Superior temporal gyrus (tissue), 1 donor: ENCODE measurements around the gene PIP5KL1.
A peak's percentile ranks its signal among the peaks of the same experiment; 100 is the strongest.

Source experiments
- DNase-seq: peaks from one replicate; pipeline ENCODE4 v3.0.0-alpha.2; 2016; ENCODE audit errors: extremely low spot score

Gene PIP5KL1, protein sequence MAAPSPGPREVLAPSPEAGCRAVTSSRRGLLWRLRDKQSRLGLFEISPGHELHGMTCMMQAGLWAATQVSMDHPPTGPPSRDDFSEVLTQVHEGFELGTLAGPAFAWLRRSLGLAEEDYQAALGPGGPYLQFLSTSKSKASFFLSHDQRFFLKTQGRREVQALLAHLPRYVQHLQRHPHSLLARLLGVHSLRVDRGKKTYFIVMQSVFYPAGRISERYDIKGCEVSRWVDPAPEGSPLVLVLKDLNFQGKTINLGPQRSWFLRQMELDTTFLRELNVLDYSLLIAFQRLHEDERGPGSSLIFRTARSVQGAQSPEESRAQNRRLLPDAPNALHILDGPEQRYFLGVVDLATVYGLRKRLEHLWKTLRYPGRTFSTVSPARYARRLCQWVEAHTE

DNA sequence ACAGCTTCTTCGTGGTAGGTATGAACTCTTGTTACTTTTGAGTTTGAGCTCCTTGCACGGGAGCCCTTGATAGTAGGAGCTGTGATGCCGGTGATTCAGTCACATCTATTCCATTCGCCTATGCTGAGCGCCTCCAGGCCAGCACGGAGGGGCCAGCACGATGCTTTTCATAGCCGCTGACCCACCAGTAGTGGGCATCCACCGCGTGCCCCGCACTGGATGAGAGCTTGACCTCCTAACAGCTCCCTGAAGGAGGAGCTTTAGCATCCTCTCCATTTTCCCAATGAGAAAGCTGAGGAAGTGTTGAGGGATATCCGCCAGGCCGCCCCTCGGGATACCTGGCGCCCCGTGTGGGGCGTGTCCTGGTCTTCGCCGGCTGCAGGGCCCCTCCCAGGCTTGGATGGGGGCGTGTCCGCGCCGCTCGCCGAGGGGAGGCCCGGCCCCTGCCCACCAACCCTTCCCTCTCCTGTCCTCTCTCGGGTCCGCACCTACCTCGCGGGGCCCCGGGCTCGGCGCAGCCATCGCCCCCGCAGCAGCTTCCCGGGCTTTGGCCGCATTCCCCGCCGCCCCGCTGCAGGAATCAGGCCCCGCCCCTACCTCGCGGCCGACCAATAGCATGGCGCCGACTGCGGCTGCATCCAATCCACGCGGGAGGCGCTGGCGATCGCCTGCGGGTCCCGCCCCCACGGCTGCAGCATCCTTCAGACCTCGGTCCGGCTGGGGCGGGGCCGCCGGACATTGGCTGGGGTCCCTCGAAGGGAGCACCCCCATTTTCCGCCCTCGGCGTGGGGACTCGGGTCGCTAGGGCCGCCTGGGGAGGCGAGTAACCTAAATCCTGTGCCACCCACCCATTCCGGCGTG, at the start of gene PIP5KL1:
TSS of gene PIP5KL1 (minus strand) at position 547 of the 861 bp plus-strand sequence. CDS start at position 522, 25 bp downstream.
- peak; percentile 84 for DNase-seq

DNA sequence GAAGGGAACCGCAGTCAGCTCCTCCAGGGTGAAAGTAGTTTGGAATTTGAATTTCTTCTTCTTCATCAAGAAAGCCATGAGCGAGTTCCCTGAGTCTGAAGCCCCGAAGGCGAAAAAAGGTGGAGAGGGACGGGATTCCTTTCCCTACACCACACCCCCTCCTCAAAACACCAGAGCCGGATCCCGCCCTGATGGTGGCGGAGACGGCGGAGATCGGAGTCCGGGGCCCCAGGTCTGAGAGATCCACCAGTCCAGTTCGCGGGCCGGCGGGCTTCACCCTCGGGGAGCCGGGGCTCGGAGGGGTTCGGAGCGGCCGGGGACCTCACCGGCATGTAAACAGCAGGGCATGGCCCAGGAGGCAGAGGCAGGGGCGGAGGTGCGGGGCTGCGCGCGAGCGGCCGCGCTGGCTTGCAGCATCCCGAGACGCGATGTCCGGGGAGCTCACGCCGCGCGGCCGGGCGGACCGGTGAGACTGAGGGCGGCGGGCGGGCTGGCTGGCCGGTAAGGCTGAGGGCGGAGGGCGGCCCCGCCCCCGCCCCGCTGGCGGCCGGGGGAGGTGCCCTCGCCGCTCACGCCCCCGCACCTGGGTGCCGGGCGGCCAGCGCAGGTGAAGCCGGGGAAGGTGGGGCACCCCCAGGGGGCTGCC, 49.6 kb upstream of the PIP5KL1 start:
- no peak for DNase-seq

DNA sequence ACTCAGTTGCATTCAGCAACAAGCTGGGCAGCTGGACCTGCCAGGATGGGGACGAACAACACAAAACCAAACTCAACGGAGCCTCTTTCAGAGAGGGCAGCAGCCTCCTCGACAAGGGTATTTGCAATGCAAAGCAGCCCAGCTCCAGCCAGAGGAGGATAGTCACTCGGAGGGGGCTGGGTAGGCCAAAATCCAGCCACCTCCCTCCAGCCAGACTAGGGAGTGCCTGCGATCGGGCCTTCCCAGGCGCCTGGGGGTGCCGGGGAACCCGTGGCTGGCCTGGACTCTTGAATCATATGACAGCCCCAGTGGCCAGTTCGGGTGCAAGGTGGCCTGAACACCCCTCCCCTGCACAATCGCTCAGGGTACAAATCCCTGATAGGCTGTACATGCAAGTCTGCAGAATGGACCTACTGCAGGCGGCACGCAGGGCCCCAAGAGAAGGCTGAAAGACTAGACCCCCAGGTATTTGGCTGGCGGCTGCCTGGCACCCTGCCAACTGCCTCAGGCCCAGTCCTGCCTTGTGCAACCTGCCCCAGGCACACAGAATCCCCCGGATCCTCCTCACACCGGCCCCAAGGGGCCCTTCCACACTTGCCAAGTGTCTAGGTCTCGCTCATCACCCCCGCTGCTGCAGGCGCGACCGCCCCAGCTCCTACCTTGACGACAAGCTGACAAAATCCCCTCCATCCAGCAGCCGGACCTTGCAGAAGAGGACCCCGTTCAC, 48.9 kb upstream of the PIP5KL1 start:
- peak; percentile 89 for DNase-seq

DNA sequence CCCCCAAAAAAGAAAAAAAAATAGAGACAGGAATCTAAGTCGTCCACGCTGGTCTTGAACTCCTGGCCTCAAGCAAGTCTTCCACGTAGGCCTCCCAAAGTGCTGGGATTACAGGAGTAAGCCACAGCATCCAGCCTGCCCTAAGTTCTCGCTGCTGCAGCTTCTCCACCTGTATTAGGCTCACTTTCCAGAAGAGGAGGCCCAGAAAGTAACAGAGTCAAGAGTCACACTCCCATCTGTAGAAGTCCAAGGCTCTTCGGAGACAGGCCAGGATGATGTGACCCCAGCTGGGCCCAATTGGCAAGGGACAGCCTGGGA, 48.4 kb upstream of the PIP5KL1 start:
- DNase-seq: no peak

DNA sequence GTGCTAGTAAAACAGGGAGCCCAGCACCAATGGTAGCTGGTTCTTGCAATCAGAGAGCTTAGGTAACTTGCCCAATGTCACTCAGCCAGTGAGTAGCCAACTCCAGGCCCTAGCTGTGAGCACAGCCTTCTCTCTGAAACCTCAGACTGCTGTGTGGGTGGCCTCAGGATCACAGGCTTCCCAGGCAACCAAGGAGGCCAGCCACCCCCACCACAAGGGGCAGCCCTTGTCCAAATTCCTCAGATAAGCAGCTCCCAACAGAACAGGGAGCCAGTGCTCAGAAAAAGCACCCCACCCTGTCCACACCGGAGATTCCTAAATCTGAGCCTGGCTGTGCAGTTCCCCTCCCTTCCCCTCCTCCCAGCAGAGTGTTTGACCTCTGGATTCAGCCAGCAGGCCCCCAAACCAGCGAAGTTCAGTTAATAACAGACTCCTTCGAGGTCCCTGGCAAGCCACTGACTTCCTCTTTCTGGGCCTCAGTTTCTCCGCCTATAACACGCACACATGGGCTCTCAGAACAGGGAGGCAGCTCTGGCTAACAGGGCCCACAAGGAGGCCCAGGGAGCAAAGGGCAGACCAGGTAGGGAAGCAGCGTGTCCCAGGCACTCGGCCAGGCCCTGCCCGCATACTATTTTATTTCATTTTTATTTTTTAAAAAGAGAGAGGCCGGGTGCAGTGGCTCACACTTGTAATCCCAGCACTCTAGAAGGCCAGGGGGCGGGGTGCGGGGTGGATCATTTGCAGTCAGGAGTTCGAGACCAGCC, 47.5 kb upstream of the PIP5KL1 start:
- DNase-seq: peak; percentile 37

DNA sequence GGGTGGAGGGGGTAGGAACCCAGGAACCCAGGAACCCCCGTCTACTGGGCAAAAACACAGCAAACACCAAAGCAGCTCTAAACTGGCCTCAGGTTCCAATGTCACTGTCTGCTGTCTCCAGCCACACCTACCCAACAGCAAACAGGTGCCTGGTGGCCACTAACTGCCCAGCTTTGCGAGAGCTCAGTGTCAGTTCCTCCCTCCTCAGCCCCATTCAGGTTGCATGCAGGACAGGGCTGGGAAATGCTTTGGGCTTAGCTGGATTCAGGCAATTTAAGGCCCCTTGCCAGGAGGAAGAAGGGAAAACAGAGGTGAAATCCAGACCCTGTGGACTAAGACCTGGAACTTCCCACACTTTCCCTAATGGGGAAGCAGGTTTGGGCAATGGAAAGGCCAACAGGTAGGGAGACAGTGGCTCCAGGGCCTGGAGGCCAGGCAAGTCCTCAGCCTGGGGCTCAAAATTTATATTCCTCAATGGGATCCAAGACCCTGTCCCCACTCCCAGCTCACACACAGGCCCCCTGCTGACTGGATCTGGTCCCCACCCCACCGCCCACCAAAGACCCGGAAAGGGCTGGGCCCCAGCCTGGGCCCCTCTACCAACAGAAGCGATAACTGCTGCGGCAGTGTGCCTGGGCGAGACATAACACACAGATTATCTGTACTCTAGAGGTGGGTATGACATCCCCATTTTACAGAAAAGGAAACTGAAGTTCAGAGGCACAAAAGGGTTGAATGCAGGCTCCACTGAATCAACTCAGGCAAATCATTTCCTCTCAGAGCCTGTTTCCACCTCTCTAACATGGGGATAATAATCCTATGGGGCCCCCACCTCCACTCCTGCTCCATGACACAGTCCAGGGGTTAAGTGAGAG, 46.7 kb upstream of the PIP5KL1 start:
- DNase-seq: peak; percentile 19

DNA sequence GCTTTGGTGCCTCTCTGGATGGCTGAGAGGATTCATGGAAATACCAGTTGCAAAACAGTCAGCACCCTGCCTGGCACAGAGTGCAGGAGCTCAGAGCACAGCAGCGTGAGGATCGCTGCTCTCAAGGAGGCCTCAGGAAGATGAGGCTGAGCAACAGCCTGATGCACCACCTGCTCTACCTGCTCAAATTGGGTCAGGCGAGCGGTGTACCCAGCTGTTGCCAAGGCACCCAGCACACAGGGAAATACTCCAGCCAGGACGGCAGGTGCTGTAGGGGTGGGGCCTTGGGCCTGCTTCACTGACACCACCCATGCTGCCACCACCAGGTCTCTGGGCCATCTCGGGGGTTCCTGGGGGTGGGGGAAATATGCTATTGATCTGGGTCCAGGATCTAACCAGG, 45.9 kb upstream of the PIP5KL1 start:
- DNase-seq: peak; percentile 14

DNA sequence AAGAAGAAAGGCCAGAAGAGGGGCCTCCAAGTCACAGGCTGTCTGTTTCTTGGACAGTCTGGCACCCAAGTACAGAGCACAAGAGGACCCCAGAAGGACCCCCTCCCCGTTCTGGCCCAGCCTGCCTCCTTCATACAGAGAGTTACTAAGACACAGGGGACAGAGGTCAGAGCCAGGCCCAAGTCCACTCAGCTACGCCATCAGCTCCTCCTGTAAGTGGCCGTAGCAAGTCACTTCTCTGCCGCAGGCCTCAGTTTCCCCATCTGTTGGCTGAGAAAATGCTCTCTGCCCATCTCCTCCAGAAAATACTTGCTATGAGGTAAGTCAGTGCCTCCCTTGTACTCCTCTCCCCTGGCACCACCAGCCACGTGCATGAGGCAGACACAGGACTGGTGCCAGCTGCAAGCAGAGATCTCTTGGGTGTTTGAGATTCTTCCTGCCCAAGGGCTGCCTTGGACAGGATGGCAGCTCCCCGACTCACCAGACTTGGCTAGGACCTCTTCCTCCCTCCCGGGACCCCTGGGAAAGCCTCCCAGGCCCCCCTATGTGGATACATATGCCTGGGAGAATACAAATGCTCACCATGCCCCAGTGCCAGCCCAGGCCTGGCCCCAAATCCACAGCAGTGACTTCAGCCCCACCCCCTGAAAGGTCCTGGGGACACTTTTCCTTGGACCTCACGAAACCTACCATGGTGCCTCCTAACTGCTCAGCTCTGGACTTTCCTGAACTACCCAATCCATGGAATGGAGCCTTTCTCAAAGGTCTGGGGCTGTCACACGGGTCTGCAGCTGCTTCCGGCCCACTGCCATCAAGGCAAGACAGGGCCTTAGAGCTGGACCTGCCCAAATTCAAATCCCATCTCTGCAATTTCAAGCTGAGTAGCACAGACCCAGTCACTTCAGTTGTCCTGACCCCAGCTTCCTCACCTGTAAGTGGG, 45.1 kb upstream of the PIP5KL1 start:
- peak; percentile 67 for DNase-seq

DNA sequence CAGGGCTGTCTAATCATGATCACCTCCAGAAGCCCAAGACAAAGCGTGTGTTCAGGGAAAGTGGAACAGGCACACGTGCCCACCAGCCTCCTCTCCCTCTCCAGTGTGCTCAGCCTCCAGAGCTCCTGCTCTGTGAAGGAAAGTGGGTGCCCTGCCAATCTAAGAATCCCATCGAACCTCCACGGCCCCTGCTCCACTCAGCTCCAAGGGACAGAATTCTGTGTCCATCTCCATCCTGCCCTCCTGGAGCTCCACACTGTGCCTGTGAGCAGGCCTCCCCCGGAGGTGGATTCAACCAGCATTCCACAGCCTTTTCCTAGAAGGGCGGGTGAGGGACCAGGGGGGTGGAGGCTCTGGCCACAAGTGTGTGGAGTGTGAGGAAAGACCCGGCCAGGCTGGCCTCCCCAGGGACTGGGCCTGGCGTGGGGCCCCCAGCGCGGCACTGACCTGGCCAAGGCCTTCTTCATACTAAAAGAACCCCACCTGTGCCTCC, 44.2 kb upstream of the PIP5KL1 start:
- peak; percentile 53 for DNase-seq

DNA sequence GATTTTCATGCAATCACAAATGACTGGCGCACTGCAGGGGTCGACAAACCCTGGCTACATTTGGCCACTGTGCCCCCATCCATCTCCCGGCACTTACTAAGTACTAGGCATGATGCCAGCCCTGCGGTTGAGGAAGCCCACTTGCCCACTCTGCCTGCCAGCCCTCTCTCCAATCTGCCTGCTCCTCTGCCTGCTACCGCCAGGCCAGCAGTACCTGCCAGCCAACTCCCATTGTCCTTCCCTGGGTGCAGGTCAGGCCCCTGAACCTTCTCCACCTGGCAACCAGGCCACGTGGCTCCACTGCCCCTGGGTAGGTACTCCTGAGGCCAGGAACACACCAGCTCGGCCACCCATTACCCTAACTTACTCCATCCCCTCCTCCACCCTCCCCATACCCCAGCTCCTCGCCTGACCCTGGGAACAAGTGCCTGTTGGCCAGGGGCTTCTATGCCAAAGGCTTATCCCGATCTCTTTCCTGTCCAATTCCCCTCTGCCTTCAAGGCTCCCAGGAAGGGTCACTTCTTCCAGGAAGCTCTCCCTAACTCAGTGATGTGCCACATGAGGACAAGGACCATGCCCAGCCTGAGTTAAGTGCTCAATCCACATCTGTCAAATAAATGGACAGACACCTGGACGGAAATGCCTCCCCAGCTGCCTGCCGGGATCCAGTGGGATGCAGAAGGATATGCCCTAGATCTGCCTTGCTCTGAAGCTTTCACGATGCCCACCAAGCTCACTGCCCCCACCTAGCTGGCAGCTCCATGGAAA, 43.6 kb upstream of the PIP5KL1 start:
- DNase-seq: no peak

DNA sequence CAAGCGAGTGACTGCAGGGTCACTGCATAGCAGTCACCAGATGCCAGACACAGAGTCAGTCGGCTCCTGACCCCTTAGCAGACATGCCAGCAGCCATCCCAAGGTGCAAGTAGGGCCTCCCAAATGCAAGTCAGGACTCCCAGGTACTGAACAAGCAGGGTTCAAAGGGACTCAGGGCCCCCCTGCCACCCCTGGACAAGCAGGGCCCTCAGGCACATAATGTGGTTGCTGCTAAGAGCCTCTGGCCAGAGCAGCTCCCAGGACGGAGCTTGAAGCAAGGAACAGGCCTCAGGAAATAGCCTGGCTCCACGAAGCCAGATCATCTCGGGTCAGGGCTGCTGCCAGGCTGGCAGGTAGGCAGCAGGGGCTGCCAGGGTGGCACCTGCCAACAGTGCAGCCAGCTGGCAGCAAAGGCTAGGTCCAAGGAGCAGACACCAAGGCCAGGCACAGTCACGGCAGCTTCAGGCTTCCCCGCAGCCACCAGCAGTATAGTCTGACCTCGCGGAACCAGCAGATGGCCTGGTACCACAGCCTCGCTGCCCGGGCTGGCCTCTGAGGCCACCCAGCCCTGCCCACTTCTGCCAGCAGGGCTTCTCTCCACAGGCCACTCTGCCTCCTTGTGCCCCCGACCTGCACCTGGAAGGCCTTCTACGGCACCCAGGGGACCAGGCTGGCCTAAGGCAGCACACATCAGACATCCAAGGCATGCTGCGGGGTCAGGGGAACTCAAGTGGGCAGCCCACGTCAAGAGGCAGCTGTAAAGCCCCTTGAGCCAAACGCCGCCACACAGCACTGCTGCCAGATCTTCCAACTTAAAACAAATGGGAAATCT, 42.8 kb upstream of the PIP5KL1 start:
- peak; percentile 68 for DNase-seq

DNA sequence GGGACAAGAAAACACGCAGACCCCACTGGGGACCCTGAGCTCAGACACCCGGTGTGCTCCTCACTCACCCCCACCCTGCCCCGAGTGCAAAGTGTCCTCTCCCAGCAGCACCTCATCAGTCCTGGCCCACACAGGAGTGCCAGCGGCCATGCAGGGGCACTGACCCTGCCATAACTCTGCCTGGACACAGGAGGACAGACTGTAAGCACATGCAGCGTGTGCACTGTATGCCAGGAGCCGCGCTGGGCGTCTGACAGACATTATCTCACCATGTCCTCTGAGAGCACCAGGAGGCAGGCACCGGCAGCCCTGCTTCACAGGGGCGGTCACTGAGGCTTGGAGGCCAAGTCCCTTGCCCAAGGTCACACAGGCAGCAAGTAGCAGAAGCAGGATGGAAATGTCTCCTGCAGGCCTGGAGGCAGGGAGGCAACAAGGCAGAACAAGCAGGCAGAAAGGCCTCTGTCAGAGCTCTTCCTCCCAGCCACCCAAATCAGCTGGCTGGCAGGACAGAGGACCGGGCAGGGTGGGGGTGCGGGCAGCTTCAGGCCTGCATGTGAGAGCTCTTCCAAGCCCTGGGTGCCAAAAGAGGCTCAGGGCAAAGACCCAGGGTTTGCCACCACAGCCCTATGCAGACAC, 41.8 kb upstream of the PIP5KL1 start:
- DNase-seq: peak; percentile 81

DNA sequence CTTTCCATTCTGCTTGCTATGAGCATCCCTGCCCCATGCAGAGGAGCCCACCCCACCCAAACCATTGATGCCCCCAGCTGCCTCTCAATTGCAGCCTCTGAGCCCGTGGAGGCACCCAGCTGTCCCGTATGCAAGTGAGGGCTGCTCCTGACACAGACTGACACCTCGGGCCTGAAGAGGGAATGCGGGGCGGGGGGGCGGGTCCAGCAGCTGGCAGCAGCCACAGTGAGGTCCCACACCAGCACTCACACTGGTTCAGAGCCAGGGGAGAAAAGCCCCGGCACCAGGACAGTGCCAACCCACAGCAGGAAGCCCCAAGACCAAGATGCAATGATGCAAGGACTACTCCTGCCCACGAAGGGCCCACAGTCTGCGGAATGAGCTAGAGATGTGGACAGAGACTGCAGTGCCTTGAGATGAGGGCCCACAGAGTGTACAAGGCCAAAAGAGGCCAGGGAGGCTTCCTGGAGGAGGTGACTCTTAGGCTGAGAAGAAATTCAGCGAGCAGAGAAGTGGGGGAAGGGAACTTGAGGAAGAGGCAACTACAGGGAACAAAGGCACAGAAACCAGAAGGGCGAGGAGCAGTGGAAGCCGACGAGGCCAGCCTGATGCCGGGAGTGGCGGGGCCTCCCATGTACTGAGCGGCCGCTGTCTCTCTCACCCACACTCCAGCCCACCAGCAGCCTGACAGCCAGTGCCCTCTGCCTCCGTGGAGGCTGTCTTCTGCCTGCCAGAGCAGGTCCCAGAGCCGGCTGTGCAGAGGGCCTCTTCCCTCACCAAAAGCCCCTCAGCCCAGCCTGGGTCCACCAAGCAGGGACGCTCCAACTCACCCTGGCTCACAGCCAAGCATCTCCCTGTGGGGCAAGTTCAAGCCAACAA, 41.0 kb upstream of the PIP5KL1 start:
- peak; percentile 86 for DNase-seq

DNA sequence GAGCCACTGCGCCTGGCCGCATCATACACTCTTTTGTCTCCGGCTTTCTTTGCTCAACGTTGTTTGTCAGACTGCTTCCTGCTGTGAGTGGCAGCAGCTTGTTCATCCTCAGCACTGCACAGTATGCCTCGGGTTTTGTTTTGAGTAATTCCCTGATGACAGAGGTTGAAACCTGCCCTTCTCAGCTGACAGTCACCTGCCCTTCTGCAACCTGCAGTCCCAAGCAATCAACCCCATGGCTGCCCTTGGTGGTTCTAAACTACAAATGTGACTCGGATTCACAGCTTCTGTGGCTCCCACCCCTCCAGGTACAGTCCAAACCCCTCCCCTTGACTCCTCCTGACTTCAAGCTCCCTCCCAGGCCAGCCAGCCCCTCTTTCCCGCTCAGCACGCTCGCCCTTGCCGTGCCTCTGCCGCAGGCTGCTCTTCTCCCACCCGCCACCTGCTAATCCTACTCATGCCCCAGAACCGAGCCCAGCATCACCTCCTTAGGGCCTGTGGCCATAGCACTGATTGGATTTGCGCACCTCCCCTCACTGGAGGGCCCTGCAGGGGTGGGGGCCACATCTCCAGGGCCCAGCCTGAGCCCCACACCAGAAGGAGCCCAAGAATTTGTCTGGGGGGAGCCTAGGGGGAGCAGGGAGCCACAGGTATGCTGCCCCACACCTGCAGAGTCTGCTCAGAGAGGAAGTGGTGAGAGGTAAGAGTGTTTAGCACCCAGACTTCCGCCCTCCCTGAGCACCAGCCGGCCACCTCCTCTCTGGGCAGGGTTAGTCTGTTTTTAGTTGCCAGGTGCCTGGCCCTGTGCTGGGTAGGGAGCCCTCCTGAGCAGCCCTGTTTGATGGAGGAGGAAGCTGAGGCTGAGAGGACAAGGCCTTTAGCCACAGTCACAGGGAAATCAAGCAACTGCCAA, 40.1 kb upstream of the PIP5KL1 start:
- DNase-seq: peak; percentile 21
